Karpas-422 (cell line): Measurements from ENCODE around the gene IL16. TPM values are rescaled to one million over a fixed set of nuclear protein-coding genes. Genes with fewer than 3 reads are reported as not detected.

Experiments
- DNase-seq: peaks from one replicate; pipeline ENCODE4 v3.0.0-alpha.2; 2015
- H2AFZ ChIP-seq: fragments of 200-600 bp; sonication (generic); 2 replicates; pipeline ENCODE4 v1.6.1; 2014; ENCODE audit warnings: antibody characterized with exemption, low read length, mixed read lengths
- H3K27ac ChIP-seq: fragments of 200-600 bp; sonication (generic); 2 replicates; pipeline ENCODE4 v1.5.1; 2014; ENCODE audit warnings: mild to moderate bottlenecking, low read length, moderate library complexity
- H3K27me3 ChIP-seq: fragments of 200-600 bp; sonication (generic); 2 replicates; pipeline ENCODE4 v1.6.1; 2014; ENCODE audit warnings: low read length, mixed read lengths
- H3K36me3 ChIP-seq: fragments of 200-600 bp; sonication (generic); 2 replicates; pipeline ENCODE4 v1.6.1; 2014; ENCODE audit warnings: low read length, mixed read lengths; ENCODE audit not compliant: insufficient read depth
- H3K4me1 ChIP-seq: fragments of 200-600 bp; sonication (generic); 2 replicates; pipeline ENCODE4 v1.6.1; 2014; ENCODE audit warnings: mild to moderate bottlenecking, low read length, mixed read lengths
- H3K4me2 ChIP-seq: fragments of 200-600 bp; sonication (generic); 2 replicates; pipeline ENCODE4 v1.6.1; 2014; ENCODE audit warnings: low read length, low read depth, mild to moderate bottlenecking; ENCODE audit not compliant: poor library complexity, severe bottlenecking
- H3K4me3 ChIP-seq: fragments of 200-600 bp; sonication (generic); 2 replicates; pipeline ENCODE4 v1.5.1; 2014; ENCODE audit warnings: mild to moderate bottlenecking, antibody characterized with exemption, low read length, mixed read lengths
- H3K79me2 ChIP-seq: fragments of 200-600 bp; sonication (generic); 2 replicates; pipeline ENCODE4 v1.6.1; 2014; ENCODE audit warnings: mild to moderate bottlenecking, low read length, mixed read lengths
- H3K9ac ChIP-seq: fragments of 200-600 bp; sonication (generic); 2 replicates; pipeline ENCODE4 v1.6.0; 2014; ENCODE audit warnings: low read length
- H3K9me2 ChIP-seq: fragments of 200-600 bp; sonication (generic), shearing (Covaris generic); replicated peaks from 2 replicates; pipeline ENCODE4 v1.6.0; 2014; ENCODE audit warnings: mild to moderate bottlenecking, low read length, moderate library complexity; ENCODE audit not compliant: insufficient read depth
- H3K9me3 ChIP-seq: fragments of 300-700, 200-600 bp; sonication (generic); 2 replicates; pipeline ENCODE4 v1.6.1; 2014; ENCODE audit warnings: low read length, mixed read lengths
- H4K20me1 ChIP-seq: fragments of 200-600 bp; sonication (generic); 2 replicates; pipeline ENCODE4 v1.6.1; 2014; ENCODE audit warnings: mild to moderate bottlenecking, antibody characterized with exemption, low read length, low read depth; ENCODE audit not compliant: insufficient read depth
- total RNA-seq: library from RNA; depleted of rRNA; stranded (reverse); fragments of >200 nt; shearing (Covaris generic); gene quantifications from 2 replicates; pipeline ENCODE4 v1.2.3, GENCODE V29; 2014; ENCODE audit warnings: low replicate concordance

IL16 gene
- total RNA-seq, 1 experiment from 2014 or later = 3.3 TPM

GRCh38 chr15:81288616-81289015 is 91.9 kb downstream of the IL16 start:
- DNase-seq = no peak
- Histone ChIP-seq H3K27me3 (no peaks in the 10 kb centered on the region), H2AFZ (no peak overlapping the region), H3K9me3 (no peaks in the 10 kb centered on the region), H4K20me1 (no peaks in the 10 kb centered on the region), H3K9ac (no peak overlapping the region), H3K4me3 (no peak overlapping the region), H3K4me1 (peaks cover 14% of the 10 kb centered on the region), H3K27ac (no peak overlapping the region), H3K79me2 (no peaks in the 10 kb centered on the region), H3K36me3 (no peaks in the 10 kb centered on the region), H3K9me2 (no peaks in the 10 kb centered on the region), H3K4me2 (no peak overlapping the region)

- no peak overlapping the region for H2AFZ ChIP-seq
- H3K4me1 ChIP-seq = peaks cover 24% of the 10 kb centered on the region
- no peak for DNase-seq
- H4K20me1 ChIP-seq = no peaks in the 10 kb centered on the region
- H3K79me2 ChIP-seq = no peaks in the 10 kb centered on the region
- H3K9me3 ChIP-seq = no peaks in the 10 kb centered on the region
- H3K4me2 ChIP-seq = no peak overlapping the region
- H3K9ac ChIP-seq = no peak overlapping the region
- H3K4me3 ChIP-seq = no peak overlapping the region
- H3K36me3 ChIP-seq = no peaks in the 10 kb centered on the region
- H3K27ac ChIP-seq = no peak overlapping the region
- H3K9me2 ChIP-seq = no peaks in the 10 kb centered on the region
- no peaks in the 10 kb centered on the region for H3K27me3 ChIP-seq
Measured at GRCh38 chr15:81289910-81290309, 93.2 kb downstream of the IL16 start.

GRCh38 chr15:81291916-81292522 is 95.3 kb downstream of the IL16 start:
- no peaks in the 10 kb centered on the region for H3K9me3 ChIP-seq
- H3K4me2 ChIP-seq = no peak overlapping the region
- no peak overlapping the region for H3K9ac ChIP-seq
- H3K36me3 ChIP-seq = no peaks in the 10 kb centered on the region
- no peak overlapping the region for H3K27ac ChIP-seq
- H4K20me1 ChIP-seq = no peaks in the 10 kb centered on the region
- no peaks in the 10 kb centered on the region for H3K27me3 ChIP-seq
- H3K4me3 ChIP-seq = no peak overlapping the region
- no peaks in the 10 kb centered on the region for H3K79me2 ChIP-seq
- no peak overlapping the region for H2AFZ ChIP-seq
- no peaks in the 10 kb centered on the region for H3K9me2 ChIP-seq
- DNase-seq = no peak
- peaks cover 27% of the 10 kb centered on the region for H3K4me1 ChIP-seq

GRCh38 chr15:81292523-81293001 is 95.9 kb downstream of the IL16 start:
- Histone ChIP-seq H2AFZ (no peak overlapping the region), H3K4me3 (no peak overlapping the region), H3K4me1 (peaks cover 27% of the 10 kb centered on the region), H4K20me1 (no peaks in the 10 kb centered on the region), H3K9me2 (no peaks in the 10 kb centered on the region), H3K27me3 (no peaks in the 10 kb centered on the region), H3K27ac (no peak overlapping the region), H3K9me3 (no peaks in the 10 kb centered on the region), H3K79me2 (no peaks in the 10 kb centered on the region), H3K36me3 (no peaks in the 10 kb centered on the region), H3K9ac (no peak overlapping the region), H3K4me2 (no peak overlapping the region)
- DNase-seq = no peak

- Histone ChIP-seq H4K20me1 (no peaks in the 10 kb centered on the region), H3K9ac (peak overlapping the region; percentile 21; the same call in 1 of the 2 replicates), H3K36me3 (no peaks in the 10 kb centered on the region), H2AFZ (peak overlapping the region; percentile 12; the same call in 1 of the 2 replicates), H3K27me3 (no peaks in the 10 kb centered on the region), H3K9me3 (no peaks in the 10 kb centered on the region), H3K4me3 (no peak overlapping the region; the same call in 1 of the 2 replicates), H3K9me2 (no peaks in the 10 kb centered on the region), H3K4me2 (peak overlapping the region; percentile 24), H3K4me1 (peaks cover 27% of the 10 kb centered on the region), H3K27ac (peak overlapping the region; percentile 7; the same call in 1 of the 2 replicates), H3K79me2 (no peaks in the 10 kb centered on the region)
- DNase-seq = peak; percentile 58
Measured at GRCh38 chr15:81293728-81294515, 97.2 kb downstream of the IL16 start.

- no peak for DNase-seq
- H3K4me2 ChIP-seq = peak overlapping the region; percentile 24
Measured at GRCh38 chr15:81294516-81294880, 97.8 kb downstream of the IL16 start.

GRCh38 chr15:81295486-81296121 is 98.9 kb downstream of the IL16 start:
- H3K9ac ChIP-seq = no peak overlapping the region
- no peak for DNase-seq
- no peak overlapping the region for H3K27ac ChIP-seq
- H2AFZ ChIP-seq = no peak overlapping the region
- H3K36me3 ChIP-seq = no peaks in the 10 kb centered on the region
- no peaks in the 10 kb centered on the region for H3K27me3 ChIP-seq
- peaks cover 27% of the 10 kb centered on the region for H3K4me1 ChIP-seq
- H3K79me2 ChIP-seq = no peaks in the 10 kb centered on the region
- H3K4me3 ChIP-seq = no peak overlapping the region
- no peaks in the 10 kb centered on the region for H3K9me3 ChIP-seq
- H3K4me2 ChIP-seq = no peak overlapping the region
- no peaks in the 10 kb centered on the region for H4K20me1 ChIP-seq
- H3K9me2 ChIP-seq = no peaks in the 10 kb centered on the region

More at GRCh38 chr15:81294516-81294880, 97.8 kb downstream of the IL16 start:
- Histone ChIP-seq H2AFZ (peak overlapping the region; percentile 12; the same call in 1 of the 2 replicates), H3K27ac (no peak overlapping the region), H3K27me3 (no peaks in the 10 kb centered on the region), H3K4me3 (no peak overlapping the region), H3K36me3 (no peaks in the 10 kb centered on the region), H4K20me1 (no peaks in the 10 kb centered on the region), H3K9me2 (no peaks in the 10 kb centered on the region), H3K9me3 (no peaks in the 10 kb centered on the region), H3K79me2 (no peaks in the 10 kb centered on the region), H3K4me1 (peaks cover 27% of the 10 kb centered on the region), H3K9ac (peak overlapping the region; percentile 21; the same call in 1 of the 2 replicates)

GRCh38 chr15:81296186-81296585 is 99.5 kb downstream of the IL16 start:
- H3K27me3 ChIP-seq = no peaks in the 10 kb centered on the region
- no peak for DNase-seq
- H3K4me3 ChIP-seq = no peak overlapping the region
- no peaks in the 10 kb centered on the region for H3K36me3 ChIP-seq
- H3K4me2 ChIP-seq = no peak overlapping the region
- peaks cover 28% of the 10 kb centered on the region for H3K4me1 ChIP-seq
- no peaks in the 10 kb centered on the region for H4K20me1 ChIP-seq
- no peaks in the 10 kb centered on the region for H3K9me3 ChIP-seq
- no peak overlapping the region for H3K9ac ChIP-seq
- H3K79me2 ChIP-seq = no peaks in the 10 kb centered on the region
- no peaks in the 10 kb centered on the region for H3K9me2 ChIP-seq
- no peak overlapping the region for H3K27ac ChIP-seq
- no peak overlapping the region for H2AFZ ChIP-seq
